H1 (cell line): ENCODE results near the gene CTNNA3. TPM values are rescaled to one million over a fixed set of nuclear protein-coding genes. Genes with fewer than 3 reads are reported as not detected.

Experiments
- CTCF ChIA-PET: fragments of 300-600 bp; sonication (Branson Sonifier 250); formaldehyde crosslinking; loops from one replicate; lab custom pipeline; 2021; ENCODE audit not compliant: partially characterized antibody; lab: Charles Lee
- POLR2A ChIA-PET: fragments of 300-600 bp; sonication (Branson Sonifier 250); formaldehyde crosslinking; loops from one replicate; lab custom pipeline; 2021; ENCODE audit warnings: inconsistent platforms; ENCODE audit not compliant: partially characterized antibody; lab: Charles Lee
- DNase-seq, 2 experiments: peaks; one replicate each; pipeline versions ENCODE4 v3.0.0 to v3.0.0-alpha.2; 2010 to 2022; ENCODE audit warnings: low spot score in 2 of 2, low read depth in 1 of 2, mixed read lengths in 1 of 2
- FAIRE-seq: peaks from 2 replicates; lab custom pipeline; 2011; peaks lifted over from hg19 to GRCh38; lab: Jason Lieb, UNC
- H2AFZ ChIP-seq: 2 replicates; pipeline ENCODE4 v1.8.1; 2012; ENCODE audit warnings: low read length, inconsistent platforms
- H2AK5ac ChIP-seq: 2 replicates; pipeline ENCODE4 v1.6.1; 2013; ENCODE audit warnings: low read depth, low read length
- H2BK120ac ChIP-seq: replicated peaks from 2 replicates; pipeline ENCODE3; 2013; ENCODE audit warnings: low read depth, low read length, inconsistent platforms
- H2BK12ac ChIP-seq: 2 replicates; pipeline ENCODE4 v1.6.1; 2013; ENCODE audit warnings: low read depth, low read length
- H2BK15ac ChIP-seq: 2 replicates; pipeline ENCODE4 v1.6.1; 2013; ENCODE audit warnings: low read length
- H2BK20ac ChIP-seq: 2 replicates; pipeline ENCODE4 v1.6.1; 2013; ENCODE audit warnings: low read length
- H2BK5ac ChIP-seq: 2 replicates; pipeline ENCODE4 v1.6.1; 2013; ENCODE audit warnings: low read depth, low read length
- H3K14ac ChIP-seq: 2 replicates; pipeline ENCODE4 v1.6.1; 2013; ENCODE audit warnings: inconsistent platforms; ENCODE audit not compliant: insufficient read length
- H3K18ac ChIP-seq: 2 replicates; pipeline ENCODE4 v1.6.1; 2013; ENCODE audit warnings: low read length; ENCODE audit errors: extremely low read depth
- H3K23ac ChIP-seq: 2 replicates; pipeline ENCODE4 v1.6.1; 2013; ENCODE audit warnings: inconsistent platforms; ENCODE audit not compliant: insufficient read length
- H3K23me2 ChIP-seq: 2 replicates; pipeline ENCODE4 v1.6.1; 2013; ENCODE audit warnings: low read depth, low read length
- H3K27ac ChIP-seq: 2 replicates; pipeline ENCODE4 v1.6.1; 2011; ENCODE audit warnings: low read depth, low read length, inconsistent platforms
- H3K27me3 ChIP-seq, 4 experiments: replicated peaks in 1 of 4; 1 replicate in 1 of 4; 2 replicates in 3 of 4; pipeline versions ENCODE4 v1.6.1 to v1.8.1; 2011 to 2013; ENCODE audit warnings: low read length in 3 of 4, mild to moderate bottlenecking in 3 of 4, inconsistent platforms in 2 of 4, mixed read lengths in 2 of 4, moderate library complexity in 1 of 4; ENCODE audit not compliant: control insufficient read depth in 3 of 4, insufficient read depth in 3 of 4; ENCODE audit errors: extremely low read depth in 1 of 4
- H3K36me3 ChIP-seq, 4 experiments: 2 replicates each; pipeline versions ENCODE4 v1.6.1 to v1.8.1; 2011 to 2013; ENCODE audit warnings: mild to moderate bottlenecking in 4 of 4, low read length in 3 of 4, moderate library complexity in 2 of 4, control low read depth in 1 of 4, inconsistent platforms in 1 of 4; ENCODE audit not compliant: insufficient read depth in 4 of 4, control insufficient read depth in 2 of 4
- H3K4ac ChIP-seq: replicated peaks from 2 replicates; pipeline ENCODE3; 2013; ENCODE audit warnings: low read length, low read depth, mixed read lengths, inconsistent platforms; ENCODE audit not compliant: insufficient read length
- H3K4me1 ChIP-seq, 4 experiments: replicated peaks in 1 of 4; 1 replicate in 1 of 4; 2 replicates in 3 of 4; pipeline versions ENCODE4 v1.6.1 to v1.8.1; 2011 to 2013; ENCODE audit warnings: low read length in 3 of 4, inconsistent platforms in 2 of 4, mixed read lengths in 1 of 4; ENCODE audit not compliant: insufficient read depth in 4 of 4, control insufficient read depth in 3 of 4
- H3K4me2 ChIP-seq, 2 experiments: 2 replicates each; pipeline versions ENCODE4 v1.6.1 to v1.8.1; 2011 to 2013; ENCODE audit warnings: low read depth in 2 of 2, low read length in 2 of 2, control low read depth in 1 of 2, inconsistent platforms in 1 of 2, mild to moderate bottlenecking in 1 of 2; ENCODE audit not compliant: insufficient read depth in 1 of 2
- H3K4me3 ChIP-seq, 4 experiments: fragments of 200-600, 300-600 bp in 1 of 4; sonication (generic), shearing (Covaris generic), sonication (Bioruptor Twin) in 1 of 4; 2 replicates each; pipeline versions ENCODE4 v1.5.1 to v1.8.1; 2011 to 2016; ENCODE audit warnings: low read length in 4 of 4, low read depth in 3 of 4, control low read depth in 2 of 4, inconsistent platforms in 2 of 4, mild to moderate bottlenecking in 2 of 4, mixed read lengths in 1 of 4, moderate library complexity in 1 of 4; ENCODE audit not compliant: insufficient read depth in 2 of 4; ENCODE audit errors: extremely low read depth in 1 of 4
- H3K56ac ChIP-seq: replicated peaks from 2 replicates; pipeline ENCODE3; 2013; ENCODE audit warnings: low read depth, mild to moderate bottlenecking, mixed read lengths, low read length, inconsistent platforms; ENCODE audit not compliant: insufficient read length
- H3K79me1 ChIP-seq: 2 replicates; pipeline ENCODE4 v1.6.1; 2013; ENCODE audit warnings: low read depth, low read length, control low read depth
- H3K79me2 ChIP-seq, 2 experiments: 2 replicates each; pipeline versions ENCODE4 v1.6.1 to v1.8.1; 2012 to 2013; ENCODE audit warnings: low read length in 2 of 2, mild to moderate bottlenecking in 2 of 2, inconsistent platforms in 1 of 2; ENCODE audit not compliant: insufficient read depth in 2 of 2, control insufficient read depth in 1 of 2
- H3K9ac ChIP-seq, 4 experiments: replicated peaks in 1 of 4; 1 replicate in 1 of 4; 2 replicates in 3 of 4; pipeline versions ENCODE4 v1.6.1 to v1.8.1; 2011 to 2013; ENCODE audit warnings: low read depth in 3 of 4, low read length in 3 of 4, control low read depth in 2 of 4, mild to moderate bottlenecking in 2 of 4, moderate library complexity in 2 of 4, inconsistent platforms in 1 of 4; ENCODE audit errors: extremely low read depth in 1 of 4
- H3K9me3 ChIP-seq, 2 experiments: 2 replicates each; pipeline versions ENCODE4 v1.6.1 to v1.8.1; 2012 to 2013; ENCODE audit warnings: mild to moderate bottlenecking in 2 of 2, moderate library complexity in 2 of 2, control low read depth in 1 of 2, inconsistent platforms in 1 of 2, low read depth in 1 of 2, low read length in 1 of 2, mixed read lengths in 1 of 2; ENCODE audit not compliant: insufficient read depth in 2 of 2
- H4K20me1 ChIP-seq, 2 experiments: replicated peaks in 1 of 2; 2 replicates each; pipeline versions ENCODE3 to v1.8.1; 2011 to 2013; ENCODE audit warnings: inconsistent platforms in 2 of 2, low read length in 2 of 2, mild to moderate bottlenecking in 1 of 2; ENCODE audit not compliant: insufficient read depth in 2 of 2, control insufficient read depth in 1 of 2
- H4K5ac ChIP-seq: 2 replicates; pipeline ENCODE4 v1.6.1; 2013; ENCODE audit warnings: low read length, low read depth, mixed read lengths, inconsistent platforms; ENCODE audit not compliant: insufficient read length
- H4K8ac ChIP-seq: 2 replicates; pipeline ENCODE4 v1.8.0; 2013; ENCODE audit warnings: mild to moderate bottlenecking, moderate library complexity, low read length, inconsistent platforms; ENCODE audit not compliant: insufficient read depth; ENCODE audit errors: extremely low read depth
- H4K91ac ChIP-seq: replicated peaks from 2 replicates; pipeline ENCODE3; 2013; ENCODE audit warnings: low read length, mixed read lengths, inconsistent platforms; ENCODE audit not compliant: insufficient read length
- ATF2 ChIP-seq: IDR thresholded peaks from 2 replicates; pipeline ENCODE4 v1.6.1; 2012; ENCODE audit warnings: low read length, inconsistent platforms
- ATF3 ChIP-seq: IDR thresholded peaks from 2 replicates; pipeline ENCODE4 v1.6.1; 2011; ENCODE audit warnings: low read depth, mild to moderate bottlenecking, low read length; ENCODE audit not compliant: insufficient read depth
- CBX8 ChIP-seq: fragments of 300-800, 300-1000 bp; sonication (generic); IDR thresholded peaks from 2 replicates; pipeline ENCODE4 v1.7.1; 2016; ENCODE audit warnings: low read depth, low read length, borderline replicate concordance
- CHD2 ChIP-seq: IDR thresholded peaks from 2 replicates; pipeline ENCODE4 v1.6.1; 2012; ENCODE audit warnings: low read length, improper control_type of control experiment
- EGR1 ChIP-seq: IDR thresholded peaks from 2 replicates; pipeline ENCODE4 v1.6.1; 2011; ENCODE audit warnings: low read depth, low read length, borderline replicate concordance
- EZH2 ChIP-seq: fragments of 200-600 bp; sonication (generic); IDR thresholded peaks from 2 replicates; pipeline ENCODE4 v1.7.1; 2012; ENCODE audit warnings: low read depth, mild to moderate bottlenecking, moderate library complexity, low read length, inconsistent platforms; ENCODE audit not compliant: severe bottlenecking
- FOSL1 ChIP-seq: IDR thresholded peaks from 2 replicates; pipeline ENCODE4 v1.6.1; 2011; ENCODE audit warnings: mild to moderate bottlenecking, low read depth, low read length, moderate library complexity; ENCODE audit not compliant: insufficient read depth
- KDM1A ChIP-seq: fragments of 200-600, 300-600 bp; sonication (generic); IDR thresholded peaks from 2 replicates; pipeline ENCODE4 v1.7.1; 2016; ENCODE audit warnings: mild to moderate bottlenecking, low read length, borderline replicate concordance
- KDM4A ChIP-seq: IDR thresholded peaks from one replicate; pipeline ENCODE4 v1.7.1; 2012; ENCODE audit warnings: low read depth, mild to moderate bottlenecking, moderate library complexity, low read length, inconsistent platforms; ENCODE audit not compliant: severe bottlenecking
- RNF2 ChIP-seq: fragments of 200-900, 300-1000 bp; sonication (generic); IDR thresholded peaks from 2 replicates; pipeline ENCODE4 v1.7.1; 2016; ENCODE audit warnings: borderline replicate concordance, low read depth, mild to moderate bottlenecking, antibody characterized with exemption, low read length; ENCODE audit not compliant: poor library complexity, severe bottlenecking; ENCODE audit errors: missing control alignments
- SP4 ChIP-seq: IDR thresholded peaks from 2 replicates; pipeline ENCODE4 v1.6.1; 2012; ENCODE audit warnings: low read length, inconsistent platforms
- SUZ12 ChIP-seq: fragments of 200-600 bp; sonication (generic); IDR thresholded peaks from 2 replicates; pipeline ENCODE4 v1.6.1; 2012; ENCODE audit warnings: mild to moderate bottlenecking, inconsistent platforms, low read length, moderate library complexity, mixed read lengths
- WGBS, 2 experiments: shearing (Covaris generic) in 1 of 2; methylation state at CpG; one replicate each; pipeline versions ENCODE4 v1.1.6 to v1.1.7; 2013 to 2015; ENCODE audit warnings: low lambda C conversion rate in 2 of 2, mixed read lengths in 2 of 2, inconsistent platforms in 1 of 2, low coverage in 1 of 2, missing lambda C conversion rate in 1 of 2; ENCODE audit not compliant: insufficient replicate concordance in 2 of 2, insufficient coverage in 1 of 2, insufficient read length in 1 of 2; ENCODE audit errors: extremely low coverage in 1 of 2, missing lambda C conversion rate in 1 of 2; 5-methylcytosine and 5-hydroxymethylcytosine counted together
- polyA plus RNA-seq, 7 experiments: library from polyadenylated mRNA; depleted of rRNA in 3 of 7; stranded (reverse) in 5 of 7; unstranded in 2 of 7; fragments of >200 nt in 5 of 7; fragments of 200-250 nt in 2 of 7; gene quantifications; 1 replicate in 5 of 7; 2 replicates in 1 of 7; 4 replicates in 1 of 7; pipeline versions ENCODE4 v1.2.1 to v1.2.3, GENCODE V29; 2011 to 2013; ENCODE audit warnings: missing spikeins in 2 of 7, mixed read lengths in 2 of 7
- total RNA-seq: library from RNA; stranded (reverse); fragmentation: NEBNext Ultra II Directional; extraction: Animal tissue kit (Norgen Biotek cat#: 25700); gene quantifications from 2 replicates; pipeline ENCODE4 v1.2.1, GENCODE V29; 2021

Gene CTNNA3
- total and polyA plus RNA-seq, 2 of the 8 experiments (the other 6 are each of a cell fraction or from before 2014, with no cell fraction given), result 1.3 to 1.5 TPM

GRCh38 chr10:67575532-67575931 lies 120.5 kb downstream of the CTNNA3 start:
- no peak overlapping the region for H3K56ac ChIP-seq
- no peak overlapping the region for H3K23ac ChIP-seq
- no peak for DNase-seq
- WGBS, 2 experiments, result 88% methylated on average over 1 of the region's 1 CpG; no CpG with 5 or more reads in 1 of the 2 experiments
- H4K20me1 ChIP-seq, result no peaks in the 10 kb centered on the region
- no peak overlapping the region for H3K4me3 ChIP-seq
- H2BK15ac ChIP-seq, result no peak overlapping the region
- H4K91ac ChIP-seq, result no peak overlapping the region
- no peak overlapping the region for H4K5ac ChIP-seq
- H4K8ac ChIP-seq, result no peak overlapping the region
- H3K27me3 ChIP-seq, result no peaks in the 10 kb centered on the region
- H3K9ac ChIP-seq, result no peak overlapping the region
- no peak overlapping the region for H2BK5ac ChIP-seq
- no peak overlapping the region for H3K4me2 ChIP-seq
- no peaks in the 10 kb centered on the region for H3K9me3 ChIP-seq
- no peak for FAIRE-seq
- H2AK5ac ChIP-seq, result no peak overlapping the region
- H3K4ac ChIP-seq, result no peak overlapping the region
- H3K79me1 ChIP-seq, result no peaks in the 10 kb centered on the region
- H3K18ac ChIP-seq, result no peak overlapping the region
- H2AFZ ChIP-seq, result no peak overlapping the region
- H3K79me2 ChIP-seq, result no peaks in the 10 kb centered on the region
- H2BK120ac ChIP-seq, result no peak overlapping the region
- H3K14ac ChIP-seq, result no peak overlapping the region
- H2BK12ac ChIP-seq, result no peak overlapping the region
- no peak overlapping the region for H3K27ac ChIP-seq
- H3K36me3 ChIP-seq, result no peaks in the 10 kb centered on the region
- POLR2A ChIA-PET, result no interaction called here
- no peaks in the 10 kb centered on the region for H3K4me1 ChIP-seq
- CTCF ChIA-PET, result no interaction called here
- H2BK20ac ChIP-seq, result no peak overlapping the region
- H3K23me2 ChIP-seq, result no peaks in the 10 kb centered on the region
- no peak for TF ChIP-seq FOSL1
- no peak for TF ChIP-seq ATF2
- no peak for TF ChIP-seq EZH2
- TF ChIP-seq KDM1A, result no peak
- TF ChIP-seq CBX8, result no peak
- no peak for TF ChIP-seq KDM4A
- no peak for TF ChIP-seq RNF2
- TF ChIP-seq ATF3, result no peak
- no peak for TF ChIP-seq SP4
- TF ChIP-seq CHD2, result no peak
- no peak for TF ChIP-seq EGR1
- no peak for TF ChIP-seq SUZ12
